ENCODE measurements around the gene MATN4.

DNA sequence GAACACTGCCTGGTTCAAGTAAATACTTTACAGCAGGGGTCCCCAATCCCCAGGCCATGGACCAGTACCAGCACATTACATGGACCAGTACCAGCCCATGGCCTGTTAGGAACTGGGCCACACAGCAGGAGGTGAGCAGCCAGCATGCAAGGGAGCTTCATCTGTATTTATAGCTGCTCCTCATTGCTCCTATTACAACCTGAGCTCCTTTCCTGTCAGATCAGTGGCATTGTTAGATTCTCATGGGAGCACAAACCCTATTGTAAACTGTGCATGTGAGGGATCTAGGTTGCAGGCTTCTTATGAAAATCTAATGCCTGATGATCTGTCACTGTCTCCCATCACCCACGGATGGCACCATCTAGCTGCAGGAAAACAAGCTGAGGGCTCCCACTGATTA, 13.4 kb downstream of the MATN4 start:
- no peak for TF ChIP-seq POLR2A (IDR thresholded peaks at IDR 0.05)
- TF ChIP-seq, protein P1, sequence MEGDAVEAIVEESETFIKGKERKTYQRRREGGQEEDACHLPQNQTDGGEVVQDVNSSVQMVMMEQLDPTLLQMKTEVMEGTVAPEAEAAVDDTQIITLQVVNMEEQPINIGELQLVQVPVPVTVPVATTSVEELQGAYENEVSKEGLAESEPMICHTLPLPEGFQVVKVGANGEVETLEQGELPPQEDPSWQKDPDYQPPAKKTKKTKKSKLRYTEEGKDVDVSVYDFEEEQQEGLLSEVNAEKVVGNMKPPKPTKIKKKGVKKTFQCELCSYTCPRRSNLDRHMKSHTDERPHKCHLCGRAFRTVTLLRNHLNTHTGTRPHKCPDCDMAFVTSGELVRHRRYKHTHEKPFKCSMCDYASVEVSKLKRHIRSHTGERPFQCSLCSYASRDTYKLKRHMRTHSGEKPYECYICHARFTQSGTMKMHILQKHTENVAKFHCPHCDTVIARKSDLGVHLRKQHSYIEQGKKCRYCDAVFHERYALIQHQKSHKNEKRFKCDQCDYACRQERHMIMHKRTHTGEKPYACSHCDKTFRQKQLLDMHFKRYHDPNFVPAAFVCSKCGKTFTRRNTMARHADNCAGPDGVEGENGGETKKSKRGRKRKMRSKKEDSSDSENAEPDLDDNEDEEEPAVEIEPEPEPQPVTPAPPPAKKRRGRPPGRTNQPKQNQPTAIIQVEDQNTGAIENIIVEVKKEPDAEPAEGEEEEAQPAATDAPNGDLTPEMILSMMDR (IDR thresholded peaks at IDR 0.05 in 4 of 5, conservative IDR thresholded peaks at IDR 0.05 in 1 of 5): no peak
